GM19351 (cell line): ENCODE results near the gene NCF1.
"Not testable (repeated sequence)": the region's sequence is repeated elsewhere in the genome, so short reads cannot be mapped to it uniquely, and the experiment has no call there.

Source experiments
- ATAC-seq: cut with Tn5 transposase; IDR thresholded peaks from one replicate; pipeline ENCODE4 v1.9.1; 2021; ENCODE audit warnings: mild to moderate bottlenecking, moderate library complexity; ENCODE audit not compliant: unreplicated experiment

NCF1 gene

DNA sequence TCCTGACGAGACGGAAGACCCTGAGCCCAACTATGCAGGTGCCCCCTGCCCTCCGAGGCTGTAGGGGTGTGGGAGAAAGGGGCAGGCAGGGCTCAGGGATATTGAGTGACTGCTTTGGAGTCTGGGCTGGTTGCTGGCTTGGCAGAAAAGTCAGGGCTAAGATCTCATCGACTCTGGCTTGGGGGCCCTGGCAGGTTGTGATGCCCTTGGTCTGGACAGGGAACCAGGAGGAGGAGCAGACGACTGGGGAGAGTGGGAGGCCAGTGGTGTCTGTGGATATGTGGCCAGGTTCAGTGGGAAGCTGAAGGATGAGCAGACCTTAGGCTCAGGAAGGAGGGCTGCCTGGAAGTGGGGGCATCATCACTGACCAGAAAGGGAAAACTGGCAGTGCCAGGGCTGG is 9.8 kb downstream of the NCF1 start:
- ATAC-seq = not testable (repeated sequence)

DNA sequence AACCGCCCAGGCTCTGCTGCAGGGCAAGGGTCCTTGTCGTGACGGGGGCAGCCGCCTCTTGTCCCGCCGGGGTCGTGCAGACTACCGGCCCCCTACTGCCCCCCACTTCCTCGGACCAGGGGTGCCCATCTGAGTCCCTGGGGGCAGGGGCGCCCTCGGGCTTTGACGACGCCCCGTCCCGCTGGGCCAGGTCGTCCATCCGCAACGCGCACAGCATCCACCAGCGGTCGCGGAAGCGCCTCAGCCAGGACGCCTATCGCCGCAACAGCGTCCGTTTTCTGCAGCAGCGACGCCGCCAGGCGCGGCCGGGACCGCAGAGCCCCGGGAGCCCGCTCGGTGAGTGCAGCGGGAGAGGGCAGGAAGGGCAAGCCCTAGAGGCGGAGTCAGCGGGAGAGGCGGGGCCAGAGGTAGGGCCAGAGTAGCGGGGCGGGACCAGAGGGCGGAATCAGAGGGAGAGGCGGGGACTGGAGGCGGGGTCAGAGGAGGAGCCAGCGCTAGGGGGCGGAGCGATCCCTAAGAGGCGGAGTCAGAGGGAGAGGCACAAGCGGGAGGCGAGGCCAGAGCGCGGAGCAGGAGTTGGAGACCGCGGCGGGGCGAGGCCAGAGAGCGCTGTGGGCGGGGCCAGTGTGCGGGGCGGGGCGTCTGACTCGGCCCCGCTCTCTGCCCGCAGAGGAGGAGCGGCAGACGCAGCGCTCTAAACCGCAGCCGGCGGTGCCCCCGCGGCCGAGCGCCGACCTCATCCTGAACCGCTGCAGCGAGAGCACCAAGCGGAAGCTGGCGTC is 14.7 kb downstream of the NCF1 start:
- ATAC-seq = peak; percentile 83

GRCh38 chr7:74789200-74789736 is 15.5 kb downstream of the NCF1 start:
- peak; percentile 7 for ATAC-seq

- ATAC-seq = not testable (repeated sequence)
Measured at GRCh38 chr7:74797848-74798622, 24.2 kb downstream of the NCF1 start.

GRCh38 chr7:74798644-74799043 is 24.8 kb downstream of the NCF1 start:
- ATAC-seq = not testable (repeated sequence)

GRCh38 chr7:74815882-74816281 is 42.1 kb downstream of the NCF1 start:
- ATAC-seq = not testable (repeated sequence)

GRCh38 chr7:74820146-74820805 is 46.5 kb downstream of the NCF1 start:
- peak; percentile 92 for ATAC-seq

- not testable (repeated sequence) for ATAC-seq
Measured at GRCh38 chr7:74821259-74821658, 47.4 kb downstream of the NCF1 start.

DNA sequence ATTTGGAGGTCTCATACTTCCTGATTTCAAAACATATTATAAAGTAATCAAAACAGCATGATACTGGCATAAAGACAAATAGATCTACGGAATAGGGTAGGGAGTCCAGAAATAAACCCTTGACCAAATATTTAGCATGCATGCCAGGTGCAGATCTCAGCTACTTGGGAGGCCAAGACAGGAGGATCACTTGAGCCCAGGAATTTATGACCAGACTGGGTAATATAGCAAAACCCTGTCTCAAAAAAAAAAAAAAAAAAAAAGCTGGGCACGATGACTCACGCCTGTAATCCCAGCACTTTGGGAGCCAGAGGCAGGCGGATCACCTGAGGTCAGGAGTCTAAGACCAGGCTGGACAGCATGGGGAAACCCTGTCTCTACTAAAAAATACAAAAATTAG is 56.1 kb downstream of the NCF1 start:
- ATAC-seq = not testable (repeated sequence)

DNA sequence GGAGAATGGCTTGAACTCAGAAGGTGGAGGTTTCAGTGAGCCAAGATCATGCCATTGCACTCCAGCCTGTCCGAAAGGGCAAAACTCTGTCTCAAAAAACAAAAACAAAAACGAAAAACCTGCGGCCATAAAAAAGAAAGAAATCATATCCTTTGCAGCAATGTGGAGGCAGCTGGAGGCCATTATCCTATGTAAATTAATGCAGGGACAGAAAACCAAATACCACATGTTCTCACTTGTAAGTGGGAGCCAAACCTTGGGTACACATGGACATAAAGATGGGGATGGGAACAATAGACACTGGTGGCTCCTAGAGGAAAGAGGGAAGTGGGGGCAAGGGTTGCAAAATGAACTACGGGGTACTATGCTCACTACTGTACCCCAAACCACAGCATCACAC is 56.6 kb downstream of the NCF1 start:
- ATAC-seq = not testable (repeated sequence)
